ENCODE data around the gene GRK5.

- TF ChIP-seq CTCF (IDR thresholded peaks at IDR 0.05 in 4 of 5, conservative IDR thresholded peaks at IDR 0.05 in 1 of 5) (no peak), POLR2A (IDR thresholded peaks at IDR 0.05) (no peak)
Measured at GRCh38 chr10:119217991-119218490, 10.7 kb downstream of the GRK5 start.
